AG09319 (cell line): ENCODE measurements around the gene SLC66A3.

Source experiments
- DNase-seq: peaks from one replicate; pipeline ENCODE4 v3.0.0-alpha.2; 2010; ENCODE audit warnings: low read depth; ENCODE audit errors: extremely low read depth
- CTCF ChIP-seq: IDR thresholded peaks from 2 replicates; pipeline ENCODE4 v1.5.1; 2011; ENCODE audit warnings: low read depth, mild to moderate bottlenecking, inconsistent platforms, low read length, moderate library complexity

SLC66A3 gene

GRCh38 chr2:11140492-11140891 is 14.8 kb upstream of the SLC66A3 start:
- no peak for TF ChIP-seq CTCF
- no peak for DNase-seq

- no peak for TF ChIP-seq CTCF
- DNase-seq: no peak
These were observed 13.9 kb upstream of the SLC66A3 start for GRCh38 chr2:11141319-11141718.

GRCh38 chr2:11142330-11142729 is 12.9 kb upstream of the SLC66A3 start:
- TF ChIP-seq CTCF: no peak
- no peak for DNase-seq

- no peak for TF ChIP-seq CTCF
- DNase-seq: no peak
These were observed 12.3 kb upstream of the SLC66A3 start for GRCh38 chr2:11142987-11143386.

- DNase-seq: no peak
These were observed 11.1 kb upstream of the SLC66A3 start for GRCh38 chr2:11144077-11144737.

GRCh38 chr2:11144738-11145079 is 10.6 kb upstream of the SLC66A3 start:
- TF ChIP-seq CTCF: no peak
- DNase-seq: no peak

More at GRCh38 chr2:11144077-11144737, 11.1 kb upstream of the SLC66A3 start:
- no peak for TF ChIP-seq CTCF

- TF ChIP-seq CTCF: no peak
- DNase-seq: no peak
These were observed 9.9 kb upstream of the SLC66A3 start for GRCh38 chr2:11145350-11145749.
